Smooth muscle cell (in vitro differentiated cells): ENCODE measurements around the gene NLRP14. TPM values are rescaled to one million over a fixed set of nuclear protein-coding genes. Genes with fewer than 3 reads are reported as not detected.

Experiments
- DNase-seq: peaks from one replicate; lab custom pipeline; 2025; ENCODE audit not compliant: unreplicated experiment; lab: John Stamatoyannopoulos, UW
- H2AFZ ChIP-seq: fragments of 200-600 bp; sonication (generic); 2 replicates; pipeline ENCODE4 v1.6.0; 2016; ENCODE audit warnings: antibody characterized with exemption, low read depth, mild to moderate bottlenecking
- H3F3A ChIP-seq: fragments of 200-600 bp; sonication (generic); 2 replicates; pipeline ENCODE4 v1.6.0; 2017; ENCODE audit warnings: antibody characterized with exemption, low read depth
- H3K27ac ChIP-seq: fragments of 200-600 bp; sonication (generic); 2 replicates; pipeline ENCODE4 v1.5.1; 2016; ENCODE audit warnings: low read depth, mild to moderate bottlenecking
- H3K27me3 ChIP-seq: fragments of 200-600 bp; sonication (generic); 2 replicates; pipeline ENCODE4 v1.6.1; 2016; ENCODE audit warnings: low read depth, mild to moderate bottlenecking
- H3K36me3 ChIP-seq: fragments of 200-600 bp; sonication (generic); 2 replicates; pipeline ENCODE4 v1.5.1; 2016; ENCODE audit warnings: low read depth
- H3K4me1 ChIP-seq: fragments of 200-600 bp; sonication (generic); 2 replicates; pipeline ENCODE4 v1.5.1; 2016; ENCODE audit warnings: low read depth
- H3K4me2 ChIP-seq: fragments of 200-600 bp; sonication (generic); 2 replicates; pipeline ENCODE4 v1.6.0; 2016; ENCODE audit warnings: mild to moderate bottlenecking
- H3K4me3 ChIP-seq: fragments of 200-600 bp; sonication (generic); 2 replicates; pipeline ENCODE4 v1.5.1; 2016; ENCODE audit warnings: mild to moderate bottlenecking
- H3K79me2 ChIP-seq: fragments of 200-600 bp; sonication (generic); 2 replicates; pipeline ENCODE4 v1.6.0; 2016; ENCODE audit warnings: low read depth, mild to moderate bottlenecking
- H3K9ac ChIP-seq: fragments of 200-600 bp; sonication (generic); 2 replicates; pipeline ENCODE4 v1.6.0; 2016; ENCODE audit warnings: low read depth
- H3K9me3 ChIP-seq: fragments of 200-600 bp; sonication (generic); replicated peaks from 2 replicates; pipeline ENCODE4 v1.5.1; 2016; ENCODE audit warnings: low read depth
- H4K20me1 ChIP-seq: fragments of 200-600 bp; sonication (generic); 2 replicates; pipeline ENCODE4 v1.6.0; 2016; ENCODE audit warnings: low read depth
- CTCF ChIP-seq: fragments of 200-600 bp; sonication (generic); IDR thresholded peaks from 2 replicates; pipeline ENCODE4 v1.5.1; 2017; ENCODE audit warnings: borderline replicate concordance, mild to moderate bottlenecking, antibody characterized with exemption; ENCODE audit not compliant: insufficient read depth, poor library complexity, severe bottlenecking
- WGBS: methylation state at CpG from one replicate; pipeline ENCODE4 v1.1.7; 2016; ENCODE audit warnings: low lambda C conversion rate; 5-methylcytosine and 5-hydroxymethylcytosine counted together
- polyA plus RNA-seq: library from polyadenylated mRNA; unstranded; fragments of >200 nt; fragmentation: Nextera tagmentation; extraction: Ambion mirVana; gene quantifications from 2 replicates; pipeline ENCODE4 v1.2.1, GENCODE V29; 2016
- total RNA-seq: library from RNA; depleted of rRNA; stranded (reverse); fragments of >200 nt; gene quantifications from 2 replicates; pipeline ENCODE4 v1.2.3, GENCODE V29; 2014

Gene NLRP14
- total RNA-seq: 0.13 TPM in 1 of 2 replicates, not detected in the other
- polyA plus RNA-seq: 0.30 and 0.34 TPM in 2 replicates

- Histone ChIP-seq H3K36me3 (no peaks in the 10 kb centered on the region), H3K27me3 (peaks cover 6% of the 10 kb centered on the region), H3K27ac (peak within 1 kb of the TSS; percentile 76), H3F3A (no peaks in the 10 kb centered on the region), H3K9me3 (no peaks in the 10 kb centered on the region), H4K20me1 (no peaks in the 10 kb centered on the region), H3K9ac (peak within 1 kb of the TSS; percentile 81), H3K4me3 (peak within 1 kb of the TSS; percentile 89), H3K4me2 (peak within 1 kb of the TSS; percentile 91), H3K4me1 (peaks cover 12% of the 10 kb centered on the region), H3K79me2 (no peaks in the 10 kb centered on the region), H2AFZ (peak within 1 kb of the TSS; percentile 98)
- TF ChIP-seq CTCF: no peak
- WGBS: 4% methylated on average over 42 of the region's 47 CpGs
- DNase-seq: peak; percentile 65
Observed at GRCh38 chr11:7020183-7020917, at the start of gene NLRP14, which contains the start of gene ZNF214. Gene NLRP14 (plus strand): TSS chr11:7020479. CDS start chr11:7038587, 18,108 bp downstream. Gene ZNF214 (minus strand): TSS chr11:7020346. CDS start chr11:7002835, 17,511 bp downstream.

- Histone ChIP-seq H2AFZ (no peak overlapping the region), H3K27me3 (no peaks in the 10 kb centered on the region), H3K4me3 (no peak overlapping the region), H3F3A (no peaks in the 10 kb centered on the region), H3K27ac (no peak overlapping the region), H3K4me2 (no peak overlapping the region), H3K79me2 (no peaks in the 10 kb centered on the region), H4K20me1 (no peaks in the 10 kb centered on the region), H3K36me3 (no peaks in the 10 kb centered on the region), H3K9ac (no peak overlapping the region), H3K4me1 (no peaks in the 10 kb centered on the region), H3K9me3 (no peaks in the 10 kb centered on the region)
- no peak for TF ChIP-seq CTCF
- DNase-seq: no peak
- 74% methylated on average over 2 of the region's 2 CpGs for WGBS
Observed at GRCh38 chr11:6979365-6979764, 40.9 kb upstream of the NLRP14 start.

GRCh38 chr11:6986487-6986886, 33.8 kb upstream of the NLRP14 start:
- no peaks in the 10 kb centered on the region for H3K27me3 ChIP-seq
- peaks cover under 1% of the 10 kb centered on the region for H3K4me1 ChIP-seq
- H3K4me3 ChIP-seq: no peak overlapping the region
- no peak for TF ChIP-seq CTCF
- H3K79me2 ChIP-seq: no peaks in the 10 kb centered on the region
- H3K9ac ChIP-seq: no peak overlapping the region
- H3K4me2 ChIP-seq: no peak overlapping the region
- no peaks in the 10 kb centered on the region for H3K9me3 ChIP-seq
- DNase-seq: no peak
- no peaks in the 10 kb centered on the region for H4K20me1 ChIP-seq
- H3K27ac ChIP-seq: no peak overlapping the region
- peaks cover 2% of the 10 kb centered on the region for H3F3A ChIP-seq
- no peaks in the 10 kb centered on the region for H3K36me3 ChIP-seq
- 86% methylated on average over 1 of the region's 1 CpG for WGBS
- no peak overlapping the region for H2AFZ ChIP-seq

GRCh38 chr11:6988506-6988905, 31.8 kb upstream of the NLRP14 start:
- no peak overlapping the region for H2AFZ ChIP-seq
- H3F3A ChIP-seq: peaks cover 7% of the 10 kb centered on the region
- no peaks in the 10 kb centered on the region for H4K20me1 ChIP-seq
- peaks cover 11% of the 10 kb centered on the region for H3K4me1 ChIP-seq
- no peak overlapping the region for H3K4me3 ChIP-seq
- H3K4me2 ChIP-seq: no peak overlapping the region
- no peak overlapping the region for H3K9ac ChIP-seq
- no peaks in the 10 kb centered on the region for H3K36me3 ChIP-seq
- H3K27ac ChIP-seq: no peak overlapping the region
- H3K9me3 ChIP-seq: no peaks in the 10 kb centered on the region
- H3K27me3 ChIP-seq: no peaks in the 10 kb centered on the region
- no peak for DNase-seq
- H3K79me2 ChIP-seq: no peaks in the 10 kb centered on the region
- TF ChIP-seq CTCF: no peak
